ENCODE data around the gene ADGRG4.
A peak's percentile ranks its signal among the peaks of the same experiment; 100 is the strongest.

Gene ADGRG4

GRCh38 chrX:136386826-136387225 lies 86.1 kb downstream of the ADGRG4 start:
- H3K4me3 ChIP-seq (replicated peaks; ENCODE audit: insufficient read depth, low read length): no peak overlapping the region

GRCh38 chrX:136387951-136388502 lies 87.3 kb downstream of the ADGRG4 start:
- no peak overlapping the region for H3K27ac ChIP-seq (replicated peaks)
- DNase-seq (ENCODE audit: low read depth in 1 of 2, low spot score in 1 of 2): no peak
- H3K4me3 ChIP-seq (replicated peaks; ENCODE audit: insufficient read depth, low read length): no peak overlapping the region
- H3K27me3 ChIP-seq (ENCODE audit: insufficient read depth, poor library complexity, severe bottlenecking): no peaks in the 10 kb centered on the region
- TF ChIP-seq GABPA (IDR thresholded peaks at IDR 0.05; ENCODE audit: low read depth): no peak
- no peak for TF ChIP-seq REST (IDR thresholded peaks at IDR 0.05; ENCODE audit: insufficient replicate concordance, low read depth)
- no peak for TF ChIP-seq SPI1 (IDR thresholded peaks at IDR 0.05; ENCODE audit: borderline replicate concordance, low read depth)
- TF ChIP-seq POLR2AphosphoS5 (IDR thresholded peaks at IDR 0.05; ENCODE audit: low read depth): no peak
- TF ChIP-seq CTCF (IDR thresholded peaks at IDR 0.05; ENCODE audit: insufficient read depth, low read length): no peak

More at GRCh38 chrX:136386826-136387225, 86.1 kb downstream of the ADGRG4 start:
- DNase-seq (ENCODE audit: low read depth in 1 of 2, low spot score in 1 of 2): peak in 1 of 2 experiments; percentile 1
- Histone ChIP-seq H3K27ac (replicated peaks) (no peak overlapping the region), H3K27me3 (ENCODE audit: insufficient read depth, poor library complexity, severe bottlenecking) (no peaks in the 10 kb centered on the region)
- no peak for TF ChIP-seq CTCF (IDR thresholded peaks at IDR 0.05; ENCODE audit: insufficient read depth, low read length)
- no peak for TF ChIP-seq GABPA (IDR thresholded peaks at IDR 0.05; ENCODE audit: low read depth)
- no peak for TF ChIP-seq SPI1 (IDR thresholded peaks at IDR 0.05; ENCODE audit: borderline replicate concordance, low read depth)
- TF ChIP-seq REST (IDR thresholded peaks at IDR 0.05; ENCODE audit: insufficient replicate concordance, low read depth): no peak
- TF ChIP-seq POLR2AphosphoS5 (IDR thresholded peaks at IDR 0.05; ENCODE audit: low read depth): no peak

- no peak for DNase-seq (ENCODE audit: low read depth in 1 of 2, low spot score in 1 of 2)
- H3K27me3 ChIP-seq (ENCODE audit: insufficient read depth, poor library complexity, severe bottlenecking): no peaks in the 10 kb centered on the region
- TF ChIP-seq CTCF (IDR thresholded peaks at IDR 0.05; ENCODE audit: insufficient read depth, low read length) (no peak), POLR2AphosphoS5 (IDR thresholded peaks at IDR 0.05; ENCODE audit: low read depth) (no peak), SPI1 (IDR thresholded peaks at IDR 0.05; ENCODE audit: borderline replicate concordance, low read depth) (no peak), GABPA (IDR thresholded peaks at IDR 0.05; ENCODE audit: low read depth) (no peak), REST (IDR thresholded peaks at IDR 0.05; ENCODE audit: insufficient replicate concordance, low read depth) (no peak)
Measured at GRCh38 chrX:136390921-136391320, 90.2 kb downstream of the ADGRG4 start.

More at GRCh38 chrX:136390921-136391320, 90.2 kb downstream of the ADGRG4 start:
- Histone ChIP-seq H3K4me3 (replicated peaks; ENCODE audit: insufficient read depth, low read length) (no peak overlapping the region), H3K27ac (replicated peaks) (no peak overlapping the region)

Data from HL-60 (cell line).